ENCODE results near the gene ANKS4B. TPM values are rescaled to one million over a fixed set of nuclear protein-coding genes. Genes with fewer than 3 reads are reported as not detected.

The ANKS4B gene
- total and polyA plus RNA-seq, 2 of the 8 experiments (the other 6 are each of a cell fraction or from before 2014, with no cell fraction given): 0.06 to 0.15 TPM

DNA sequence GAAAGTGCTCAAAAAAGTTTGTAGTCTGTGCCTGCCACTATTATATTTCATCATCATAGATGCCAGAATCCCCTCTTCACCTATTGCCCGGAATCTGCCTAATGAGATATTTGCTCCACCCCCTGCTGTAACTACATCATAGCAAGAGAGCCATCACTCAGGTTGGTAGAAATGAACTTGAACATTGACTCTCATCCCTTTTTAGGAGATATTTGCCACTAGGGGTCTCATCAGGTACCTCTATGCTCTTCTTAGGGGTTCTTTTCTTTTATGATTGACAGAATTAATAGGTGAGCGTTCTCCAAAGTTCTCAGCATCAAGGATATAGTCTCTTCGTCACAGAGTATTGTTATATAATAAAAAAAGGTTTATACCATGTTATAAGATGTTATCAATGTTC lies 20.0 kb downstream of the ANKS4B start (continued):
- TF ChIP-seq SIN3A (conservative IDR thresholded peaks at IDR 0.05 in 1 of 2, IDR thresholded peaks at IDR 0.05 in 1 of 2; ENCODE audit: low read depth in 1 of 2, low read length in 2 of 2) (no peak), KDM4A (IDR thresholded peaks at IDR 0.05; ENCODE audit: low read depth, low read length, severe bottlenecking) (no peak), CHD2 (IDR thresholded peaks at IDR 0.05; ENCODE audit: low read length) (no peak), POU5F1 (IDR thresholded peaks at IDR 0.05; ENCODE audit: low read depth, low read length) (no peak)

Measured in H1 (cell line).